HG03103 (cell line): ENCODE data around the gene TMUB2.
"Not testable (repeated sequence)": the region's sequence is repeated elsewhere in the genome, so short reads cannot be mapped to it uniquely, and the experiment has no call there.

Experiments
- ATAC-seq: cut with Tn5 transposase; IDR thresholded peaks from one replicate; pipeline ENCODE4 v1.9.1; 2021; ENCODE audit warnings: low read depth; ENCODE audit not compliant: unreplicated experiment

The TMUB2 gene

GRCh38 chr17:44186307-44187130 lies at the start of gene TMUB2:
Gene TMUB2 (plus strand): TSS chr17:44186972. CDS start chr17:44187709, 737 bp downstream.
- peak; percentile 71 for ATAC-seq

GRCh38 chr17:44137891-44138709 lies 48.7 kb upstream of the TMUB2 start:
- ATAC-seq: no peak

GRCh38 chr17:44143921-44144320 lies 42.9 kb upstream of the TMUB2 start:
- not testable (repeated sequence) for ATAC-seq

GRCh38 chr17:44144966-44145739 lies 41.6 kb upstream of the TMUB2 start:
- ATAC-seq: no peak

- no peak for ATAC-seq
Measured at GRCh38 chr17:44146375-44147346, 40.1 kb upstream of the TMUB2 start.

- ATAC-seq: no peak
Measured at GRCh38 chr17:44147812-44148211, 39.0 kb upstream of the TMUB2 start.

- ATAC-seq: not testable (repeated sequence)
Measured at GRCh38 chr17:44149066-44149465, 37.7 kb upstream of the TMUB2 start.

- no peak for ATAC-seq
Measured at GRCh38 chr17:44149750-44150329, 36.9 kb upstream of the TMUB2 start.

- no peak for ATAC-seq
Measured at GRCh38 chr17:44152875-44153274, 33.9 kb upstream of the TMUB2 start.

GRCh38 chr17:44155488-44155887 lies 31.3 kb upstream of the TMUB2 start:
- no peak for ATAC-seq

- ATAC-seq: no peak
Measured at GRCh38 chr17:44159519-44160210, 27.1 kb upstream of the TMUB2 start.

- ATAC-seq: no peak
Measured at GRCh38 chr17:44164476-44164875, 22.3 kb upstream of the TMUB2 start.

GRCh38 chr17:44167181-44167861 lies 19.5 kb upstream of the TMUB2 start:
- no peak for ATAC-seq

- ATAC-seq: no peak
Measured at GRCh38 chr17:44170135-44170498, 16.7 kb upstream of the TMUB2 start.

GRCh38 chr17:44170499-44171201 lies 16.1 kb upstream of the TMUB2 start, which contains the start of gene ASB16:
Gene ASB16 (plus strand): TSS chr17:44170704. CDS start chr17:44170790, 86 bp downstream.
- ATAC-seq: no peak

- ATAC-seq: no peak
Measured at GRCh38 chr17:44171931-44172455, 14.8 kb upstream of the TMUB2 start.

GRCh38 chr17:44174427-44174826 lies 12.3 kb upstream of the TMUB2 start:
- ATAC-seq: no peak
